Stimulated activated CD4-positive, alpha-beta T cell treated with anti-CD3 and anti-CD28 coated beads, Interleukin-1b, Interleukin-23, amount 100 ng/mL, for 4 hours (primary cell): ENCODE data around the gene STK32C.

Experiments
- DNase-seq, 2 donors: peaks; one replicate each; pipeline ENCODE4 v3.0.0-alpha.2; 2020; ENCODE audit warnings: low read depth in 2 of 2

STK32C gene

GRCh38 chr10:132185601-132186487, 121.9 kb downstream of the STK32C start:
- peak; percentile 23 to 41 for DNase-seq

GRCh38 chr10:132184816-132185593, 122.7 kb downstream of the STK32C start:
- no peak for DNase-seq

- no peak for DNase-seq
Observed at GRCh38 chr10:132183046-132183445, 124.7 kb downstream of the STK32C start.

- DNase-seq = no peak
Observed at GRCh38 chr10:132182591-132182990, 125.2 kb downstream of the STK32C start.

- DNase-seq = no peak
Observed at GRCh38 chr10:132181691-132182425, 125.9 kb downstream of the STK32C start.

GRCh38 chr10:132180736-132181135, 127.0 kb downstream of the STK32C start:
- DNase-seq = no peak

- DNase-seq = no peak
Observed at GRCh38 chr10:132179551-132180392, 128.0 kb downstream of the STK32C start.

GRCh38 chr10:132178672-132179545, 128.8 kb downstream of the STK32C start:
- no peak for DNase-seq

- DNase-seq = no peak
Observed at GRCh38 chr10:132178046-132178445, 129.7 kb downstream of the STK32C start.

GRCh38 chr10:132176623-132177500, 130.9 kb downstream of the STK32C start:
- no peak for DNase-seq

- DNase-seq = no peak
Observed at GRCh38 chr10:132175907-132176581, 131.7 kb downstream of the STK32C start.

- DNase-seq = no peak
Observed at GRCh38 chr10:132175408-132175807, 132.3 kb downstream of the STK32C start.

GRCh38 chr10:132174237-132174636, 133.5 kb downstream of the STK32C start:
- no peak for DNase-seq

- DNase-seq = no peak
Observed at GRCh38 chr10:132173185-132173584, 134.6 kb downstream of the STK32C start.

- no peak for DNase-seq
Observed at GRCh38 chr10:132172091-132173066, 135.4 kb downstream of the STK32C start.

- DNase-seq = no peak
Observed at GRCh38 chr10:132170561-132171361, 137.0 kb downstream of the STK32C start.
